Spleen (tissue), 11 donors: Measurements from ENCODE around the gene PTPRN2. TPM values are rescaled to one million over a fixed set of nuclear protein-coding genes. Genes with fewer than 3 reads are reported as not detected.

Experiments used
- DNase-seq: peaks from one replicate; pipeline ENCODE4 v3.0.0-alpha.2; 2020
- H3K27ac ChIP-seq, 8 donors: fragments of 200-600 bp; sonication (generic) in 7 of 8; 1 replicate in 4 of 8; 2 replicates in 4 of 8; pipeline versions ENCODE4 v1.5.0 to v1.8.0; 2016 to 2021; ENCODE audit warnings: inconsistent platforms in 4 of 8, mild to moderate bottlenecking in 4 of 8, moderate library complexity in 1 of 8
- H3K27me3 ChIP-seq, 7 donors: fragments of 200-600 bp; sonication (generic) in 6 of 7; replicated peaks in 1 of 7; 1 replicate in 4 of 7; 2 replicates in 3 of 7; pipeline versions ENCODE4 v1.5.0 to v1.8.0; 2016 to 2021; ENCODE audit warnings: inconsistent platforms in 3 of 7, mild to moderate bottlenecking in 1 of 7
- H3K36me3 ChIP-seq, 6 donors: fragments of 200-600 bp; sonication (generic) in 5 of 6; 1 replicate in 4 of 6; 2 replicates in 2 of 6; pipeline versions ENCODE4 v1.5.0 to v1.8.0; 2016 to 2021; ENCODE audit warnings: inconsistent platforms in 2 of 6
- H3K4me1 ChIP-seq, 6 donors: fragments of 200-600 bp; sonication (generic) in 5 of 6; 1 replicate in 3 of 6; 2 replicates in 3 of 6; pipeline versions ENCODE4 v1.5.0 to v1.8.0; 2016 to 2021; ENCODE audit warnings: inconsistent platforms in 3 of 6
- H3K4me3 ChIP-seq, 8 donors: fragments of 200-600 bp; sonication (generic) in 7 of 8; 1 replicate in 4 of 8; 2 replicates in 4 of 8; pipeline versions ENCODE4 v1.5.0 to v1.8.0; 2016 to 2021; ENCODE audit warnings: inconsistent platforms in 4 of 8, mild to moderate bottlenecking in 4 of 8, moderate library complexity in 2 of 8
- H3K9me3 ChIP-seq, 8 donors: fragments of 200-600 bp; sonication (generic) in 7 of 8; 1 replicate in 4 of 8; 2 replicates in 4 of 8; pipeline versions ENCODE4 v1.5.0 to v1.8.0; 2016 to 2021; ENCODE audit warnings: inconsistent platforms in 4 of 8
- CTCF ChIP-seq, 11 experiments: fragments of 200-600 bp in 7 of 11; fragments of 450-650 bp in 4 of 11; sonication (generic) in 4 of 11; IDR thresholded peaks in 8 of 11; conservative IDR thresholded peaks in 3 of 11; 1 replicate in 7 of 11; 2 replicates in 4 of 11; pipeline versions ENCODE4 v1.4.0 to v1.8.0; 2016 to 2021; ENCODE audit warnings: antibody characterized with exemption in 11 of 11, inconsistent platforms in 4 of 11, mild to moderate bottlenecking in 1 of 11
- POLR2A ChIP-seq, 3 donors: fragments of 450-650 bp; IDR thresholded peaks; one replicate each; pipeline ENCODE4 v1.5.1; 2017; ENCODE audit warnings: antibody characterized with exemption in 3 of 3, mild to moderate bottlenecking in 1 of 3
- POLR2AphosphoS5 ChIP-seq, 3 donors: sonication (generic); formaldehyde crosslinking; IDR thresholded peaks; one replicate each; pipeline ENCODE4 v1.5.1; 2017; ENCODE audit warnings: antibody characterized with exemption in 3 of 3
- WGBS, 5 donors: extraction: QIAGEN DNeasy Blood & Tissue Kit in 3 of 5; methylation state at CpG; one replicate each; pipeline versions ENCODE4 v1.1.5 to v1.1.7; 2013 to 2018; 5-methylcytosine and 5-hydroxymethylcytosine counted together
- intact Hi-C: fragments of 100-400 bp; cut with DNase I; formaldehyde crosslinking; loops from one replicate; pipeline ENCODE4 v1.15.0; 2023; ENCODE audit warnings: low total_unique reads
- polyA plus RNA-seq, 3 donors: library from polyadenylated mRNA; stranded (reverse); fragments of 200-250 nt; gene quantifications; one replicate each; pipeline ENCODE4 v1.2.1, GENCODE V29; 2013
- total RNA-seq, 7 donors: library from RNA; depleted of rRNA in 3 of 7; stranded (reverse); fragments of >200 nt in 3 of 7; fragmentation: NEBNext Ultra II Directional in 4 of 7; extraction: Animal tissue kit (Norgen Biotek cat#: 25700) in 4 of 7; gene quantifications; one replicate each; pipeline versions ENCODE4 v1.1.0 to v1.2.1, GENCODE V29; 2016 to 2021
- donor health status: healthy with polysubstance abuse.
- donor health status: DM: no; HTN: no; CAD: no; lungs with moderate emphysema.
- donor health status: DM: no; HTN: no; CAD: no.
- donor health status: Bipolar disorder and iron deficiency.
- donor health status: healthy.
- donor health status: DM: no; HTN: no; CAD: no.
- donor health status: DM: yes; HTN: yes; CAD: no.

Gene PTPRN2
- total and polyA plus RNA-seq, 10 donors = 7.0 to 22.8 (median 16.8) TPM

GRCh38 chr7:157825325-157825724 is 762.3 kb downstream of the PTPRN2 start:
- Histone ChIP-seq H3K27me3 (peaks cover 0 to 15% (median 0%) of the 10 kb centered on the region in 7 donors), H3K9me3 (peaks cover 0 to 5% (median 0%) of the 10 kb centered on the region in 8 donors), H3K4me1 (no peaks in the 10 kb centered on the region), H3K27ac (no peak overlapping the region), H3K4me3 (no peak overlapping the region), H3K36me3 (no peaks in the 10 kb centered on the region)
- intact Hi-C loops = no loop called here
- TF ChIP-seq CTCF (IDR thresholded peaks at IDR 0.05 in 8 of 11, conservative IDR thresholded peaks at IDR 0.05 in 3 of 11) (no peak), POLR2A (IDR thresholded peaks at IDR 0.05) (no peak), POLR2AphosphoS5 (IDR thresholded peaks at IDR 0.05) (no peak)
- WGBS, 5 donors = 52 to 59% (median 53%) methylated on average over 5 to 6 of the region's 6 CpGs
- DNase-seq = peak; percentile 45

GRCh38 chr7:157824819-157825121 is 762.9 kb downstream of the PTPRN2 start:
- H3K36me3 ChIP-seq = no peaks in the 10 kb centered on the region
- TF ChIP-seq CTCF (IDR thresholded peaks at IDR 0.05 in 8 of 11, conservative IDR thresholded peaks at IDR 0.05 in 3 of 11) = no peak
- no peak for TF ChIP-seq POLR2A (IDR thresholded peaks at IDR 0.05)
- TF ChIP-seq POLR2AphosphoS5 (IDR thresholded peaks at IDR 0.05) = no peak
- H3K4me3 ChIP-seq = no peak overlapping the region
- no peak overlapping the region for H3K27ac ChIP-seq
- H3K4me1 ChIP-seq = no peaks in the 10 kb centered on the region
- DNase-seq = peak; percentile 66
- H3K9me3 ChIP-seq = peaks cover 0 to 5% (median 0%) of the 10 kb centered on the region in 8 donors
- 79 to 88% (median 84%) methylated on average over 8 of the region's 8 CpGs for WGBS, 5 donors
- intact Hi-C loops = no loop called here
- H3K27me3 ChIP-seq = peaks cover 0 to 11% (median 0%) of the 10 kb centered on the region in 7 donors

- Histone ChIP-seq H3K4me3 (no peak overlapping the region), H3K9me3 (peaks cover 0 to 5% (median 0%) of the 10 kb centered on the region in 8 donors), H3K36me3 (no peaks in the 10 kb centered on the region), H3K4me1 (no peaks in the 10 kb centered on the region), H3K27me3 (peaks cover 0 to 14% (median 0%) of the 10 kb centered on the region in 7 donors), H3K27ac (no peak overlapping the region)
- 83 to 91% (median 85%) methylated on average over 10 to 18 of the region's 18 CpGs for WGBS, 5 donors
- peak; percentile 66 for DNase-seq
- intact Hi-C loops = no loop called here
- TF ChIP-seq POLR2A (IDR thresholded peaks at IDR 0.05) (no peak), CTCF (IDR thresholded peaks at IDR 0.05 in 8 of 11, conservative IDR thresholded peaks at IDR 0.05 in 3 of 11) (no peak), POLR2AphosphoS5 (IDR thresholded peaks at IDR 0.05) (no peak)
These were observed 763.4 kb downstream of the PTPRN2 start for GRCh38 chr7:157824011-157824818.

- peaks cover 0 to 25% (median 0%) of the 10 kb centered on the region in 7 donors for H3K27me3 ChIP-seq
- no peak overlapping the region for H3K27ac ChIP-seq
- intact Hi-C loops = no loop called here
- no peak overlapping the region for H3K4me3 ChIP-seq
- no peak for DNase-seq
- H3K36me3 ChIP-seq = no peaks in the 10 kb centered on the region
- TF ChIP-seq POLR2AphosphoS5 (IDR thresholded peaks at IDR 0.05) (no peak), POLR2A (IDR thresholded peaks at IDR 0.05) (no peak), CTCF (IDR thresholded peaks at IDR 0.05 in 8 of 11, conservative IDR thresholded peaks at IDR 0.05 in 3 of 11) (no peak)
- peaks cover 0 to 5% (median 0%) of the 10 kb centered on the region in 8 donors for H3K9me3 ChIP-seq
- H3K4me1 ChIP-seq = no peaks in the 10 kb centered on the region
- 80 to 92% (median 88%) methylated on average over 1 of the region's 1 CpG for WGBS, 5 donors
These were observed 765.0 kb downstream of the PTPRN2 start for GRCh38 chr7:157822688-157823031.
